ENCODE results near the gene DNAJC30. TPM values are rescaled to one million over a fixed set of nuclear protein-coding genes. Genes with fewer than 3 reads are reported as not detected.

Gene DNAJC30
- total and polyA plus RNA-seq, 2 donors (not counting 1 experiment from before 2014, with no cell fraction given), result 3.8 to 7.3 TPM

DNA sequence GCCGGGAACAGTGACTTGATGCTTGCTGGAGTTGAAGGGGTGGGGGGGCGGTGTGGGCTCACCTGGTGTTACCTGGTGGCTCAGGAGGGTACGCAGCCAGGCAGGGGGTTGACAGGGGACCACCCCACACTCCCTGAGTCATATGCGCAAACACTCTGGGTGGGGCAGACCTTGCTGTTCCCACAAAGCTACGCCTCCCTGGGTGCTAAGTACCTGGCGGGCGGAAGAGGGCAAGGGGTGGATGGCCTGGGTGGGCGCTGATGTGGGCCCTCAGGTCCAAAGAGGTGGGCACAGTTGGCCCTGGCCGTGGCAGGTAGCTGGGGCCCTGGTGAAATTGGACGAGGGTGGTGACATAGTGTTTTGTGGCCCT, 22.3 kb upstream of the DNAJC30 start:
- Histone ChIP-seq H3K79me2 (ENCODE audit: control insufficient read depth, insufficient read depth, low read length) (peaks cover 15% of the 10 kb centered on the region), H3K4me2 (ENCODE audit: extremely low read depth, insufficient read depth, low read length) (no peak overlapping the region), H3K27me3 (ENCODE audit: control insufficient read depth, insufficient read depth, low read length) (no peaks in the 10 kb centered on the region), H3K9me3 (ENCODE audit: control insufficient read depth, insufficient read depth, low read depth, low read length) (no peaks in the 10 kb centered on the region), H3K9ac (ENCODE audit: insufficient read depth, low read length) (no peak overlapping the region), H3K4me1 (ENCODE audit: control insufficient read depth, extremely low read depth, insufficient read depth, low read length) (no peaks in the 10 kb centered on the region), H2AFZ (ENCODE audit: low read length) (no peak overlapping the region), H3K36me3 (ENCODE audit: control insufficient read depth, insufficient read depth, low read length) (peaks cover 23% of the 10 kb centered on the region), H4K20me1 (ENCODE audit: control insufficient read depth, extremely low read depth, insufficient read depth, low read length) (no peaks in the 10 kb centered on the region), H3K27ac (ENCODE audit: insufficient read depth, low read length) (no peak overlapping the region), H3K4me3 (replicated peaks in 1 of 4; ENCODE audit: control extremely low read depth in 1 of 4, insufficient read depth in 1 of 4, low read depth in 3 of 4, low read length in 4 of 4) (no peak overlapping the region)
- no peak for TF ChIP-seq EZH2 (IDR thresholded peaks at IDR 0.05; ENCODE audit: low read length, missing control alignments)
- TF ChIP-seq, protein P1, sequence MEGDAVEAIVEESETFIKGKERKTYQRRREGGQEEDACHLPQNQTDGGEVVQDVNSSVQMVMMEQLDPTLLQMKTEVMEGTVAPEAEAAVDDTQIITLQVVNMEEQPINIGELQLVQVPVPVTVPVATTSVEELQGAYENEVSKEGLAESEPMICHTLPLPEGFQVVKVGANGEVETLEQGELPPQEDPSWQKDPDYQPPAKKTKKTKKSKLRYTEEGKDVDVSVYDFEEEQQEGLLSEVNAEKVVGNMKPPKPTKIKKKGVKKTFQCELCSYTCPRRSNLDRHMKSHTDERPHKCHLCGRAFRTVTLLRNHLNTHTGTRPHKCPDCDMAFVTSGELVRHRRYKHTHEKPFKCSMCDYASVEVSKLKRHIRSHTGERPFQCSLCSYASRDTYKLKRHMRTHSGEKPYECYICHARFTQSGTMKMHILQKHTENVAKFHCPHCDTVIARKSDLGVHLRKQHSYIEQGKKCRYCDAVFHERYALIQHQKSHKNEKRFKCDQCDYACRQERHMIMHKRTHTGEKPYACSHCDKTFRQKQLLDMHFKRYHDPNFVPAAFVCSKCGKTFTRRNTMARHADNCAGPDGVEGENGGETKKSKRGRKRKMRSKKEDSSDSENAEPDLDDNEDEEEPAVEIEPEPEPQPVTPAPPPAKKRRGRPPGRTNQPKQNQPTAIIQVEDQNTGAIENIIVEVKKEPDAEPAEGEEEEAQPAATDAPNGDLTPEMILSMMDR (conservative IDR thresholded peaks at IDR 0.05 in 1 of 2, IDR thresholded peaks at IDR 0.05 in 1 of 2; ENCODE audit: low read depth in 1 of 2, low read length in 2 of 2), result no peak
- no peak for DNase-seq (ENCODE audit: low read depth in 2 of 2)

- H3K36me3 ChIP-seq (ENCODE audit: control insufficient read depth, insufficient read depth, low read length), result peaks cover 27% of the 10 kb centered on the region
- no peaks in the 10 kb centered on the region for H4K20me1 ChIP-seq (ENCODE audit: control insufficient read depth, extremely low read depth, insufficient read depth, low read length)
- no peak overlapping the region for H3K27ac ChIP-seq (ENCODE audit: insufficient read depth, low read length)
- H3K9ac ChIP-seq (ENCODE audit: insufficient read depth, low read length), result no peak overlapping the region
- H3K4me3 ChIP-seq (replicated peaks in 1 of 4; ENCODE audit: control extremely low read depth in 1 of 4, insufficient read depth in 1 of 4, low read depth in 3 of 4, low read length in 4 of 4), result no peak overlapping the region
- no peak overlapping the region for H3K4me2 ChIP-seq (ENCODE audit: extremely low read depth, insufficient read depth, low read length)
- no peaks in the 10 kb centered on the region for H3K9me3 ChIP-seq (ENCODE audit: control insufficient read depth, insufficient read depth, low read depth, low read length)
- no peaks in the 10 kb centered on the region for H3K4me1 ChIP-seq (ENCODE audit: control insufficient read depth, extremely low read depth, insufficient read depth, low read length)
- DNase-seq (ENCODE audit: low read depth in 2 of 2), result peak; percentile 47 to 87
- no peak for TF ChIP-seq EZH2 (IDR thresholded peaks at IDR 0.05; ENCODE audit: low read length, missing control alignments)
- TF ChIP-seq, protein P1 (conservative IDR thresholded peaks at IDR 0.05 in 1 of 2, IDR thresholded peaks at IDR 0.05 in 1 of 2; ENCODE audit: low read depth in 1 of 2, low read length in 2 of 2), result no peak
- H3K79me2 ChIP-seq (ENCODE audit: control insufficient read depth, insufficient read depth, low read length), result peaks cover 11% of the 10 kb centered on the region
- H2AFZ ChIP-seq (ENCODE audit: low read length), result no peak overlapping the region
- H3K27me3 ChIP-seq (ENCODE audit: control insufficient read depth, insufficient read depth, low read length), result no peaks in the 10 kb centered on the region
Measured at GRCh38 chr7:73704640-73705550, 21.6 kb upstream of the DNAJC30 start.

DNA sequence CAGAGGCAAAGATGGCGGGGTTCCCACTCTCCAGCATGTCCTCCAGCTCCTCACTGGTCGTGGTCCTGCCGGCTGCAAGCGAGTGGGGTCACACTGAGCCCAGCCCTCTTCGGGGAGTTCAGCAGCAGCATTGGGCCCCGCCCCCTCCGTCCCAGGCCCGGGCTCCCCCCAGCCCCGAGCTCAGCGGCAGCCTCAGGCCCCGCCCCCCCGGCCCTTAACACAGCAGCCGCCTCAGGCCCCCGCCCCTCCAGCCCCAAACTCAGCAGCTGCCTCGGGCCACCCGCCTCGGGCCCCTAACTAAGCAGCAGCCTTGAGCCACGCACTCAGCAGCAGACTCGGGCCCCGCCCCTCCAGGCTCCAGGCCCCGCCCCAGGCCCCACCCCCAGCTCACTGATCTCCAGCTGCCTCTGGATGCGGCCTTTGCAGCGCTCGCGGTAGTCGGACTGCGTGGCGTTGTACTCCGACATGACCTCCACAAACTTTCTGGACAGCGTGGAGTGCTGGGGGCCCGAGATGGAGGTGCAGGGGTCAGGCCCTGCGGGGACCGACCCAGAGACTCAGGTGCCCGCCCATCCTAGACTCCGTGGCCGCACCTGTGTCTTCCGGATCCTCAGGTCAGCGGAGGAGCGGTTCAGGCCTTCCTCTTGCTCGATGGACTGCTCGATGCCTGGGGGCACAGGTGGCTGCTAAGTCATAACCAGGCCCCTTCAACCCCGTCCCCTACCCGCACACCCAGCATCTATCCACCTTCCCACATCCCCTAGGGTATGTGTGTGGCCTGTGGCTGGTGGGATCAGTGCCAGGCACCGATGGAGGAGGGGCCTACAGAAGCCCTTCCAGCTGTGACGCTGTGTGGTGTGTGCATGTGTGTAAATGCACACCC, 20.7 kb upstream of the DNAJC30 start:
- Histone ChIP-seq H4K20me1 (ENCODE audit: control insufficient read depth, extremely low read depth, insufficient read depth, low read length) (no peaks in the 10 kb centered on the region), H3K4me3 (replicated peaks in 1 of 4; ENCODE audit: control extremely low read depth in 1 of 4, insufficient read depth in 1 of 4, low read depth in 3 of 4, low read length in 4 of 4) (no peak overlapping the region), H3K27ac (ENCODE audit: insufficient read depth, low read length) (no peak overlapping the region)

More for the DNA sequence above, 20.7 kb upstream of the DNAJC30 start:
- H3K4me2 ChIP-seq (ENCODE audit: extremely low read depth, insufficient read depth, low read length), result no peak overlapping the region
- DNase-seq (ENCODE audit: low read depth in 2 of 2), result peak in 1 of 2 donors; percentile 65
- H2AFZ ChIP-seq (ENCODE audit: low read length), result no peak overlapping the region
- no peaks in the 10 kb centered on the region for H3K27me3 ChIP-seq (ENCODE audit: control insufficient read depth, insufficient read depth, low read length)
- H3K9ac ChIP-seq (ENCODE audit: insufficient read depth, low read length), result no peak overlapping the region
- no peaks in the 10 kb centered on the region for H3K4me1 ChIP-seq (ENCODE audit: control insufficient read depth, extremely low read depth, insufficient read depth, low read length)
- no peaks in the 10 kb centered on the region for H3K9me3 ChIP-seq (ENCODE audit: control insufficient read depth, insufficient read depth, low read depth, low read length)
- TF ChIP-seq, protein P1 (conservative IDR thresholded peaks at IDR 0.05 in 1 of 2, IDR thresholded peaks at IDR 0.05 in 1 of 2; ENCODE audit: low read depth in 1 of 2, low read length in 2 of 2), result no peak
- TF ChIP-seq EZH2 (IDR thresholded peaks at IDR 0.05; ENCODE audit: low read length, missing control alignments), result no peak
- peaks cover 3% of the 10 kb centered on the region for H3K79me2 ChIP-seq (ENCODE audit: control insufficient read depth, insufficient read depth, low read length)
- H3K36me3 ChIP-seq (ENCODE audit: control insufficient read depth, insufficient read depth, low read length), result peaks cover 32% of the 10 kb centered on the region
